OCI-LY3 (cell line): ENCODE measurements around the gene PAXX.

Experiments
- CTCF ChIP-seq: fragments of 200-600, 300-600 bp; sonication (generic); IDR thresholded peaks from 2 replicates; pipeline ENCODE4 v1.5.1; 2014; ENCODE audit warnings: antibody characterized with exemption, low read length, low read depth
- EZH2phosphoT487 ChIP-seq: fragments of 200-600 bp; shearing (Covaris generic); IDR thresholded peaks from 2 replicates; pipeline ENCODE4 v1.6.1; 2018; ENCODE audit warnings: antibody characterized with exemption, mixed run types, low read depth

DNA sequence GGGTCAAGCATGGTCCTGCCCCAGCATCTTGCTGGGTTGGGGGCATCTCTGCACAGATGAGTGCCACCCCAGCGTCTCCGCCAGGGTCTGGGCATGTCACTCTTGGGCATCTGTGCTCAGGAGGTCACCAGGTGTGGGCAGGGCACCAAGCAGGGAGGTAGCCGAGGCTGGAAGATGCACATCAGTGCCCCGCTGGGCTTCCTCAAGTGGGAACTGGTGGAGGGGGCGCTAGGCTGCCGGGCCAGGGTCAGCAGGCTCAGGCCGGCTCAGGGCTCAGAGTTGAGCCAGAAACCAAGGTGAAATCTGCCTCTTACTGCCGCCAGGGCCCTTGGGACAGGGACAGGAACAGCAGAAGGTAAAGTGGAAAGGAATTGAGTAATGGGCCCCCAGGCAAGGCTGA lies 43.7 kb downstream of the PAXX start:
- no peak for TF ChIP-seq CTCF
- no peak for TF ChIP-seq EZH2phosphoT487
